Activated CD4-positive, alpha-beta T cell treated with anti-CD3 and anti-CD28 coated beads, Interleukin-2, amount 50 U/mL, for 48 hours (primary cell): ENCODE measurements around the gene PNPLA5.

ENCODE experiments used
- DNase-seq, 2 experiments: peaks; one replicate each; pipeline ENCODE4 v3.0.0-alpha.2; 2020

The PNPLA5 gene

DNA sequence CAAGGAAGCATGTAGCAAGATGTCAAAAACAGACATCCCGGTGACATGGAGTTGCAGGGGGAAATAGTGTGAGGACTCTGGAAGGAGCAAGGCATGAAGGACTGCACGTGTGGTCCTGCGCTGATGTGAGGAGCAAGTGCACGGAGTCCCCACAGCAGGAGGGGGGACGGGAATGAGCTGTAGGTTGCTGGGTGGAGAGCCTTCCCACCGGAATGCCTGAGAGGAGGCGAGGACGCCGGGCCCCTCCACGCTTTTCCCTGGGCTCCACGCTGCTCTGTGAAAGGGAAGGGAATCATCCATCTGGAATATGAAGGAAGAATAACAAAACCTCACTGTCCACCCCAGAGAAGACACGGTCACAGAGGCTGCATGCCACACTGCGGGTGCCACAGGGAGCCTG, 56.1 kb downstream of the PNPLA5 start:
- no peak for DNase-seq

DNA sequence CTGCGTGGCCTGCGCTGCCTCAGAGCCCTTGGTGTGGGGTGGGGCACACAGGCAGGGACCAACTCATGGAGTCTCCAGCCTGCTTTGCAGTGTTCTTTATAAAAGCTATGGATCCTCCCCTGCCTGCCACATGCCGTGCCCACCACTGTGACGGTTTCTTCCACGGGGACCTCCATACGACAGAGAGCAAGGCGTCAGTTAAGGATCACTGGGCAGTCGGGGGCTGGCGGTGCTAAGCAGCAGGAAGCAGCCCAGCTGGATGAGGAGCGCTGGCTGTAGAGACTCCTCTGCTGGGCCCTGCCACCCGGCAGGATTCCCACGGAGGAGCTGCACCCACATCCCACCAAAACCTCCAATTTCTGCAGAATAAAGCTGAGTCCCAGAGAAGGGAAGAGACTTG, 56.6 kb downstream of the PNPLA5 start:
- no peak for DNase-seq

DNA sequence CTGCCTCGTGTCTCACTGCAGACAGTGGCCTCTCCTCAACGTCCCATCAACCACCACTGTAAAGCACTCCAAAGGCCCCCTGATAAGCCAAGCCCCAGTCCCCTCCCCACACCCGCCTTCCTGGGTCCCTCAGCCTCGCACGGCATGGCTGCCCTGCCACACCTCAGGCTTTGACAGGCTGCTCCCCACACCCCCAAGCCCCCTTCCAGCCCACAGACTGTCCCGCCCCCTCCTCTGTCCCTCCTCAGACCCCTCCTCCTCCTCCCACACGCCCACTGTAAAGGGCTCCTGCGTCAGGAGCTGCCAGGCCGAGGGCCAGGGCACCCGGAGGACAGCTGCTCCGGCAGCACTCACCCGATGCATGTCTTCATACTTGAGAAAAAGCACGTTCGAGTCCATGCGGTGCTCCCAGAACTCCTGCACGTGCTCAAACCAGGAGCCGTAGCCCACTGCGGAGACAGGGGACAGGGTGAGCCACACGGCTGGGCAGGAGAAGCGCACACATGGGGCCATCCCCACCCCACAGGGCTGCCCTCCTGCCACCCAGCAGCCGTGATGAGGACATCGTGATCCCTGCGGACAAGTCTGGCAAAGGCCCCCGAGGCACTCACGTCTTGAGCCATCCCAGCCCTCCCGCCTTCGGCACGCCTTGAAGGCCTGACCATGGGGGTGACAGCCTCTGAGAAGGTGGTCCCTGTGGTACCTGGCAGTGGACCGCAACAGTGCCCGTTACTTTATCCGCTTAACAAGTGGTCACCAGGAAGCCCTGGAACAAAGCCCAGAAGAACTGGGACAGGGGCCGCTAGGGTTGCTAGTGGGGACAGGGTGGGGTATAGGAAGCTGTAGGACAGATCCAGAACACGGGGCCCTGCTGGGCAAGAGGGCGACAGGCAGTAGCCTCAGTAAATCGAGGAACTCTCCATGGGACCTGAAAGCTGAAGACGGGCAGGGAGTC, 58.2 kb downstream of the PNPLA5 start:
- no peak for DNase-seq

DNA sequence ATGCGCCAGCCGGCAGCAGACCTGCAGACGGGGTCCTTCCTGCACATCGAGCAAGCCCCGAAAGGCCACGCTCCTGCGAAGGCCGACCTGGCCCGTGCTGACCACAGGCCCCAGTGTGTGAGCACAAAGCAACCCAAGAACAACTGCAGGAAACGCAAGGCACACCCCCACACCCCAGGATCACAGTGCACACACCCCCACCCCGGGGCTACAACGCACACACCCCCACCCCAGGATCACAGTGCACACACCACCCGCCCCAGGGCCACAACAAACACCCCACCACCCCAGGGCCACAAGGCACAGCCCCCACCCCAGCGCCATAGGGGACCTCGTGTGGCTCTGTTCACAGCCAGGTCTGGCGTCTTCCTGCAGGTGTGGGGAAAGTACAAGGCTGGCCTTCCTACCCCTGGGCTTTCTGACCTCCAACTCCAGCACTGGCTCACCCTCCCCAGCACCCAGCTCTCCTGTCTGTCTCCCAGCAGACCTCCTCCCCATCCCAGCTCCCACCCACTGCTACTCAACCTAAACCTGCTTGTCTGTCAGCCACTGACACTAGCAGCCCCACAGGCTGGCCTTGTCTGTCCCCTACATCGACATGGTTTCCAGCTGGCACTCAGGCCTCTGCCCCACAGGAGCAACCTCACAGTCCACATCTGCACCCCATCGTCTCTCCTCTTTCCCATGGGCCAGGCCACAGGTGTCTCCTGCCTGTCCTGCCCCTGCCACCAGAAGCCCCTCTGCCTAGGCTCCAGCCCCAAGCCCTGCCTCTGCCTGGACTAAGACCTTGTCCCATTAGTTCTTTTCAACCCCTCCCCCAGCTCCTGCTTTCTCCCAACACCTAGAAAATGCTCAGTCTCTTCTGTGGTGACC, 59.2 kb downstream of the PNPLA5 start:
- DNase-seq = no peak

DNA sequence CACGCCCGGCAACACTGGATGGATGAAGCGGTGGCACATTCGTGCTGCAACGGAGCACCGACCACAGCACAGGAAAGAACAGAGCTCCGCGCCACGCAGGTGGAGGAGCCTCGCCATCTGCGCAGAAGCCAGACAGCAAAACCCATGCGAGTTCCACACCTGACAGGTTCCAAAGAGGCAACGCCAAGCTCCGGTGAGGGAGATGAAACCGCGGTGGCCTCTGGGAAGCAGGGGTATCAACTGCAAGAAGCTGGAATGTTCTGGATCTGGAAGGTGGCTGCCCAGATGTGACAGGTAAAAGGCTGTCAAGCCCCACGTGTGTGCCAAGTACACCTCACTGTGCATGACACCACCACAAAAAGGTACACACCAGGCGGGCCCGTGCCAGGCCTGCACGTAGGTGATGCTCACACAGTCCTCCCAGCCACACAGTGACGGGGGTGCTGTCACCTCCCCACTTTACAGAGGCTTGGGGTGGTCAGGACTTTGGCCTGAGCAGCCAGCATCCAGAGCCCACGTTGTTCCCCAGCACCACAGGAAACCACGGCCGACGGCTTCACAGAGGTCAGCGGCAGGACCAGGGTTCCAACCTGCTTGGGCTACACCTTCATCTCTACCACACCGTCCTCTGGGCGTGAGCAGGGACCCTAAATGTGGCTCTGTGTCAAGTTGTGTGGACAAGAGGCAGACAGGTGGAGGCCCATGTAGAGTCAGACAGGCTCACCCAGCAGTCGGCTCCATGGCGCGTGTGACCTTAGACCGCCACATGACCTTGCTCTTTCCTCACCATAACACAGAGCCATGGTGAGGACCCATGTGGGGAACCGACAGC, 60.0 kb downstream of the PNPLA5 start:
- DNase-seq = no peak

DNA sequence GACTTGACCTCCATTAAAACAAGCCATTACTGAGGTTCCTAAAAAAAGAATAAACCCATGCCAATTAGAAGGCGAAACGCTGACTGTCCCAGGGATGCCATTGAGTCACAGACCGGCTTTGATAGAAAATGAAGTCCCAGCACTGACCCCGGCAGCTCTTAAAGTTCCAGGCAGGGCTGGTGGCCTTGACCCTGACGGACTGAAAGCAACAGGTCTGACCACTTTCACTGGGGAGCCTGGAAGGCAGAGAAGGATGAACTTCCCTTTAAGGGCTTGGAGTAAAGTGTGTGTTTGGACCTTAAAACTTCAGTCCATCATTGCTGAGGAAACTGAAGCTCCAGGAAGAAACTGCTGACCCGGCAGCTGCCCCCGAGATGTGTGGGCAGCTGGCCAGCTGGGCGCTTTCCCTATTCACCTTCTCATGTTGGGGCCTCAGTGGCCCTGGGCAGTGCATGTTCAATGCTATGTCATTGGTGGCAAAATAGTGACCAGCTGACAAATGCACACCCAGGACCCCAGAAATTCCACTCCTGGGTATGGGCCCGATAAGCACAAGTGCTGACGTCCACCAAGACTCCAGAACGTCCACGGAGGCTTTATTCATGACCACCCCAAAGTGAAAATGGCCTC, 60.8 kb downstream of the PNPLA5 start:
- DNase-seq = no peak

DNA sequence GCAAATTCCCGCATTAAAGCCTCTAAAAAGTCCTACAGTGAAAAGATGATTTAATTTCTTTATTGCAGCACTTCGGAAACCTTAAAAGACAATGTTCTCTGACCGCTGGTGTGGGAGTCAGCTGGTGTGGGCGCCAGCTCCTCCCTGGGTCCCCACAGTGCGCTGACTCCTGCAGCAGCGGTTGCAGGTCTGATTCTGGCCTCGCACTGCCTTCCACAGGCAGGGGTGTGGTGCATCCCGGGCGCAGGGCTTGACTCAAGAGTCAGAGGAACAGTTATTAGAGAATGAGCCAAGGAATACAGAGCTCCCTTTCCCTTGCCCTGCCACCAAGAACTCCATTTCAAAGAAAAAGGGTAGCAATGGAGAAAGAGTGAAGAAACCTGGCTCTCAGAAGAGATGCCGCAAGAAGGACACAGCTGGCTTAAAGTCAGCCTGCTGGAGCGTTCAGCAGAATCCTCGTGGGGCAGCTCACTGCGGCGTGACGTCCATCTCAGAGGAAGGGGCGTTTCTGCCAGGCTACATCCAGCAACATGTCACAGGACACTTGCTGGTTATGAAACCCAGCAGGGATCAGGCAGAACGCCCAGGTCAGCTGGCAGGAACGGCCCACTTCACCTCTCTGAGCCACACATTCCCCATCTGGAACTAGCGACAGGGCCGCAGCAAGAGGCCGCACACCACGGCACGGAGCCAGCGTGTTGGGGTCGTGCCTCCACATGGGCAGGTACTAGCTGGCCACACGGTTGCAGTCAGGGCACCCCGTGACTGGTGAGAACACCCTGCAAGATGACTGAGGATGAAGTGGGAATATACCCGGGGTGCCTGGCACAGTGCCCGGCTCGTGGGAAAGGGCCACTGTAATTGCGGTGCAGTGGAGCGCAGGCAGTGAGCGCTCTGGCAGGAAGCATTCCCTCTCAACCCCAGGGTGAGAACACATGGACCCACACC, 61.6 kb downstream of the PNPLA5 start:
- no peak for DNase-seq
